ENCODE data around the gene SLC9B2.

- TF ChIP-seq CSRNP3 (CRISPR knock-in tag; IDR thresholded peaks at IDR 0.05) (no peak), ZFP30 (CRISPR knock-in tag; IDR thresholded peaks at IDR 0.05) (no peak), ZFP3 (CRISPR knock-in tag; IDR thresholded peaks at IDR 0.05) (no peak), TCF4 (CRISPR knock-in tag; IDR thresholded peaks at IDR 0.05; ENCODE audit: borderline replicate concordance) (no peak), POU6F1 (CRISPR knock-in tag; IDR thresholded peaks at IDR 0.05; ENCODE audit: borderline replicate concordance, low read depth) (no peak), ISL1 (CRISPR knock-in tag; IDR thresholded peaks at IDR 0.05) (no peak), BACH2 (CRISPR knock-in tag; IDR thresholded peaks at IDR 0.05; ENCODE audit: borderline replicate concordance) (no peak), ZC3H10 (CRISPR knock-in tag; IDR thresholded peaks at IDR 0.05) (no peak), PPARA (CRISPR knock-in tag; IDR thresholded peaks at IDR 0.05; ENCODE audit: borderline replicate concordance) (no peak), PATZ1 (CRISPR knock-in tag; IDR thresholded peaks at IDR 0.05; ENCODE audit: borderline replicate concordance) (no peak), ARNTL (CRISPR knock-in tag; IDR thresholded peaks at IDR 0.05; ENCODE audit: borderline replicate concordance, low read depth) (no peak), OSR1 (CRISPR knock-in tag; IDR thresholded peaks at IDR 0.05) (no peak), ZNF70 (CRISPR knock-in tag; IDR thresholded peaks at IDR 0.05) (no peak)
These were observed 23.3 kb upstream of the SLC9B2 start, which contains the start of gene BDH2 for GRCh38 chr4:103099691-103100392.

All from SK-N-SH treated with all-trans-retinoic acid at 6 μM for 48 hours (cell line).